G401 (cell line): Measurements from ENCODE around the gene CTNND1. TPM values are rescaled to one million over a fixed set of nuclear protein-coding genes. Genes with fewer than 3 reads are reported as not detected.
"Not testable (repeated sequence)": the region's sequence is repeated elsewhere in the genome, so short reads cannot be mapped to it uniquely, and the experiment has no call there.

Source experiments
- DNase-seq: peaks from one replicate; pipeline ENCODE4 v3.0.0-alpha.2; 2015; ENCODE audit warnings: low spot score
- in situ Hi-C: cut with HindIII; loops from 2 replicates; pipeline ENCODE4 v1.10.0; 2016; ENCODE audit warnings: low sequenced_read_pairs, mixed read lengths
- total RNA-seq: library from RNA; depleted of rRNA; stranded (reverse); fragments of >200 nt; shearing (Covaris generic); gene quantifications from 2 replicates; pipeline ENCODE4 v1.2.3, GENCODE V29; 2014; rRNA removed

The CTNND1 gene, protein sequence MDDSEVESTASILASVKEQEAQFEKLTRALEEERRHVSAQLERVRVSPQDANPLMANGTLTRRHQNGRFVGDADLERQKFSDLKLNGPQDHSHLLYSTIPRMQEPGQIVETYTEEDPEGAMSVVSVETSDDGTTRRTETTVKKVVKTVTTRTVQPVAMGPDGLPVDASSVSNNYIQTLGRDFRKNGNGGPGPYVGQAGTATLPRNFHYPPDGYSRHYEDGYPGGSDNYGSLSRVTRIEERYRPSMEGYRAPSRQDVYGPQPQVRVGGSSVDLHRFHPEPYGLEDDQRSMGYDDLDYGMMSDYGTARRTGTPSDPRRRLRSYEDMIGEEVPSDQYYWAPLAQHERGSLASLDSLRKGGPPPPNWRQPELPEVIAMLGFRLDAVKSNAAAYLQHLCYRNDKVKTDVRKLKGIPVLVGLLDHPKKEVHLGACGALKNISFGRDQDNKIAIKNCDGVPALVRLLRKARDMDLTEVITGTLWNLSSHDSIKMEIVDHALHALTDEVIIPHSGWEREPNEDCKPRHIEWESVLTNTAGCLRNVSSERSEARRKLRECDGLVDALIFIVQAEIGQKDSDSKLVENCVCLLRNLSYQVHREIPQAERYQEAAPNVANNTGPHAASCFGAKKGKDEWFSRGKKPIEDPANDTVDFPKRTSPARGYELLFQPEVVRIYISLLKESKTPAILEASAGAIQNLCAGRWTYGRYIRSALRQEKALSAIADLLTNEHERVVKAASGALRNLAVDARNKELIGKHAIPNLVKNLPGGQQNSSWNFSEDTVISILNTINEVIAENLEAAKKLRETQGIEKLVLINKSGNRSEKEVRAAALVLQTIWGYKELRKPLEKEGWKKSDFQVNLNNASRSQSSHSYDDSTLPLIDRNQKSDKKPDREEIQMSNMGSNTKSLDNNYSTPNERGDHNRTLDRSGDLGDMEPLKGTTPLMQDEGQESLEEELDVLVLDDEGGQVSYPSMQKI
- total RNA-seq, result 33.5 and 47.7 TPM in 2 replicates

DNA sequence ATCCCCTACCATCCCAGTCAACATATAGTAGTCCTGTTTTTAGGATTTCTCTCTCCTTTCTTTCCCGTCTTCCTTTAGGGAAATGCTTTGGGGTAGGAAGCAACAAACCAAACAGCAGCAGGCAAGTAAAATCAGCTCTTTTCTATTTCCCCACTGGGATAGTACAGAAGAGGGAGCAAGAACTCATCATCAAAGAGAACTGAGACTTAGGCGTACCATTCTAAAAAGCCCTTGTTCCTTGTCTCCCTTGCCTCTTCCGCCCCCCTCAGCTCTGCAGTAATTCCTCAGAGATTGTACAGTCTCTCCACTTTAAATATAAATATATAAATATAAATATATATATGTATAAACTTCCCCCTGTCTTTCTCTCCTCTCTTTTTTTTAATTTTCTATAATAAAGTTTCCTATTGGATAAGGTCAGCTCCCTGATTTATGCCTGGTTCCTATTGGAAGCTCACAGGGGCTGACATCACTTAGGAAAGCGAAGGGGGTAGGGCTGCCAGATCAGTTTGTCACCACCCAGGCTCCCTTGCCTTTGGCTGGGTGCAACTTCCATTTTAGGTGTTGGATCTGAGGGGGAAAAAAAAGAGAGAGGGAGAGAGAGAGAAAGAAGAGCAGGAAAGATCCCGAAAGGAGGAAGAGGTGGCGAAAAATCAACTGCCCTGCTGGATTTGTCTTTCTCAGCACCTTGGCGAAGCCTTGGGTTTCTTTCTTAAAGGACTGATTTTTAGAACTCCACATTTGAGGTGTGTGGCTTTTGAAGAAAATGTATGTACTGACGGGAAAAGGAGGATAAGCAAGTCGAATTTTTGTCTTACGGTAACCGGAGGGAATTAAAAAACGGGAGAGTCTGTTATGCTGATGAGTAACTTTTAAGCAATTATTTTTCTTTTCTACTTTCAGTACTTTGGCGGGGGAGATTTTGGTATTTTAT is at the start of gene CTNND1:
CTNND1 (plus strand) TSS at position 502 of the 934 bp plus-strand sequence. CDS start 29,677 bp downstream, outside the sequence.
- in situ Hi-C loops, result no loop called here

GRCh38 chr11:57712256-57713150 is 49.1 kb upstream of the CTNND1 start, which contains the start of gene TMX2:
TSS of gene TMX2 (plus strand) at chr11:57712593. CDS start at chr11:57712619, 26 bp downstream.
- DNase-seq, result peak; percentile 100
- in situ Hi-C loops, result no loop called here

More for the DNA sequence above, at the start of gene CTNND1:
- DNase-seq, result peak; percentile 98

DNA sequence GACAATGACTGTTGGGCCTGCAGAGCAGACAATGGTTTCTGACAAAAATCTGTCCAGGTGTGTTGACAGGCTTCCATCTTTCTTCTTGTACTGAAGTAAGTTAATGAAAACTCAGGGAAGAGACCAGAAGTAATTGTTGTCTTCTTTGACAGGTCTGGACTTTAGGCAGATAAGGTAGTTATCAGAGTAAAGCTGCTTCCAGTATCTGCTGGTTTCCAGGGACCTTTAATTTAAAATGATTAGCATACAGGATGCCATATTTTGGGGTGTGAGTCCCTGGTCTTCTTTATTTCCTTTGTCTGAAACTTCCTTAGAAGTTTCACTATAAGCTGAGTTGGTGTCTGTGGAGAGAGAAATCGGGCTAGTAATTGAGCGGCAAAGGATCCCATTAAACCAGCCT is 47.8 kb upstream of the CTNND1 start:
- DNase-seq, result no peak
- in situ Hi-C loops, result no loop called here

DNA sequence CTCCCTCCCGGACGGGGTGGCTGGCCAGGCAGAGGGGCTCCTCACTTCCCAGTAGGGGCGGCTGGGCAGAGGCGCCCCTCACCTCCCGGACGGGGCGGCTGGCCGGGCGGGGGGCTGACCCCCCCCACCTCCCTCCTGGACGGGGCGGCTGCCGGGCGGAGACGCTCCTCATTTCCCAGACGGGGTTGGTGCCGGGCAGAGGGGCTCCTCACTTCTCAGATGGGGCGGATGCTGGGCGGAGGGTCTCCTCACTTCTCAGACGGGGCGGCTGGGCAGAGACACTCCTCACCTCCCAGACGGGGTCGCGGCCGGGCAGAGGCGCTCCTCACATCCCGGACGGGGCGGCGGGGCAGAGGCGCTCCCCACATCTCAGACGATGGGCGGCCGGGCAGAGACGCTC is 44.9 kb upstream of the CTNND1 start:
- in situ Hi-C loops, result not testable (repeated sequence)

GRCh38 chr11:57727185-57727584 is 34.4 kb upstream of the CTNND1 start:
- DNase-seq, result no peak
- in situ Hi-C loops, result no loop called here

More for the DNA sequence above, 44.9 kb upstream of the CTNND1 start:
- not testable (repeated sequence) for DNase-seq

- in situ Hi-C loops, result no loop called here
- no peak for DNase-seq
These were observed 32.8 kb upstream of the CTNND1 start for GRCh38 chr11:57728829-57729228.

DNA sequence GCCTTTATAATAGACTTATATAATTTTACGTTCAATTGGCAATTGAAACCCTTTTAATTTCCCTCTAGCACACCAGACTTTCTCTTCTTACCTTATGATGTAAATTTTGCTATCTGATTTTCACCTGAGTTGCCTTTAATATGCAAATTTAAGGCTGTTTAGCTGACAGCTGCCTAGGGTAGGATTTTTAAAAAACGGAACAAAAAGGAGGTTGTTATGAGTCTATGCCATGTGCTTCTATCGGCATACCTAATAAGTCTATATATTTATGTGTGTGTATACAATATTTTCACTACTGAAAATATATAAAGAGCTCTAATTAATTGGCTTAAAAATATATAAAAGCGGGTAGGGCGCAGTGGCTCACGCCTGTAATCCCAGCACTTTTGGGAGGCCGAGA is 32.1 kb upstream of the CTNND1 start:
- in situ Hi-C loops, result no loop called here
- DNase-seq, result no peak

DNA sequence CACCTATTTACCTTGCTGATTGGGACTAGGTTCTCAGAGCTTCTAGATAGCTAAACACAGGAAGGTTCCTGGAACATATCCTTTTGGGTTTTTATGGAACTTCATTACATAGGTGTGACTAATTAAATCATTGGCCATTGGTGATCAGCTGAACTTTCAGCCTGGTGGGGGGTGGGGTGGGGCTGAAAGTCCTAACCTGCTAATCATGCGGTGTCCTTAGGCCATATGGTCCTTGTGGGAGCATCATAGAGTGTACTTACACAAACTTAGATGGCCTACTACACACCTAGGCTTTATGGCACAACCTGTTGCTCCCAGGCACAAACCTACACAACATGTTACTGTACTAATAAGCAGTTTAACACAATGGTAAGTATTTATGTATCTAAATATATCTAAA is 28.9 kb upstream of the CTNND1 start:
- no peak for DNase-seq
- in situ Hi-C loops, result no loop called here

DNA sequence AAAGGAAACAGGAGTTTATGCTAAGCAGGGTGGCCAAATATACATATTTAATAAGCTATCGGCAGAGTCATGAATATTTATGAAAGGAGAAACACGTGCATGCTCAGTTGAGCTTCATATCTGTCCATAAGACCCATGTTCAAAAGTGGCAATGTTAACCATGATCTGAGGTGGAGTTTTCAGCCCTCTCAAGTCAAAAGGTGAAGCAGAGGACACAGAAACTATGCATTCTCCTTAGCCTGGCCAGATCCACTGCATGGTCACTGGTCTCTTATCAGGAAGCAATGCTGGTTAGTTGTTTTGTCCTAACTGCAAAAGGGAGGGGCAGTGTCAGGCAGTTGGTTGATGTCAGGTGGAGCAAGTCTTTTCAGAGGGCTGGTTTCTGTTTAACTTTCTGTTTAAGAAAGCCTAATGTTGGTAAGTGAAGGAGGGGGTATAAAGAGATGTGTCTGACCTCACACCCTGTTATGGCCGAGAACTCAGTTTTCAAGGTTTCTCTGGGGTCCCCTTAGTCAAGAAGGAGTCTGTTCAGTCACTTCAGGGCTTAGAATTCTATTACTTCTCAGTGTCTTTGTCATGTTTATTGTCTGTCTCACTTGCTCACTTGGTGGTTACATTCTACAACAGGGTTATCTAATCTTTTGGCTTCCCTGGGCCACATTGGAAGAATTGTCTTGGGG is 25.8 kb upstream of the CTNND1 start:
- no peak for DNase-seq
- in situ Hi-C loops, result no loop called here

- in situ Hi-C loops, result no loop called here
- DNase-seq, result peak; percentile 98
These were observed 20.2 kb upstream of the CTNND1 start, which contains the start of gene SELENOH for GRCh38 chr11:57741132-57742086. TSS of gene SELENOH (plus strand) at chr11:57741491. CDS start at chr11:57741596, 105 bp downstream.

GRCh38 chr11:57742087-57742452 is 19.5 kb upstream of the CTNND1 start:
- in situ Hi-C loops, result no loop called here
- DNase-seq, result no peak

- DNase-seq, result no peak
- in situ Hi-C loops, result no loop called here
These were observed 17.2 kb upstream of the CTNND1 start for GRCh38 chr11:57744357-57744756.

- in situ Hi-C loops, result no loop called here
- no peak for DNase-seq
These were observed 16.4 kb upstream of the CTNND1 start for GRCh38 chr11:57745206-57745605.

GRCh38 chr11:57746920-57747319 is 14.7 kb upstream of the CTNND1 start:
- no peak for DNase-seq
- in situ Hi-C loops, result no loop called here

- no peak for DNase-seq
- in situ Hi-C loops, result no loop called here
These were observed 10.4 kb upstream of the CTNND1 start for GRCh38 chr11:57751176-57751575.

DNA sequence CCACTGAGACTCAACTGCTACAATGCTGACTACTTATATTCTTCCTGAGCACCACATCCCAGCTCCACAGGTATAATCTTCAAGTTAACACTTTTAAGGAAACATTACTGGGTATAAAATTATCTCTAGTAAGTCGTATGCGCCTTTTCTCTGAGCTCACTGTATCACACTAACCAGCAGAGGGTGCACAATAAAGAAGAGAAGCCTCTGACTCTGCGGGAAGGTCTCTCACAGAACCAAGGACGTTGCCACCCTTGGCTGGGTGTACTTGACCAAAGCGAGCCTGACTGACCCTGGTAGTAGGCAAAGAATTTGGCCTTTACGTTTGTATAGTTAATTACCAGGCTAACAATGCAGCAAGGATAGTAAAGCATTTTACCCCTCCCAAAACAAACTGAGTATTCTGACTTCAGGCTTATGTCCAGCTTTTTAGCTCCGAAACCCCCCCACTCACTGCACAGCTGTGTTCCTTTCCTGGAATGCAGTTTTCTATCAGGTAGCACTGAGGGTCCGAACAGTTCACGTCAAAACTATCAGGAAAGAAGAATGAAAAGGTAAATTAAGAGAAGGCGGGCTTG is 9.8 kb upstream of the CTNND1 start, which contains the start of gene BTBD18:
BTBD18 (minus strand) TSS at position 144 of the 578 bp plus-strand sequence. CDS start 631 bp downstream, outside the sequence.
- peak; percentile 19 for DNase-seq
- in situ Hi-C loops, result no loop called here
